ENCODE results near the gene CREG2.
A peak's percentile ranks its signal among the peaks of the same experiment; 100 is the strongest.
"Not testable (repeated sequence)": the region's sequence is repeated elsewhere in the genome, so short reads cannot be mapped to it uniquely, and the experiment has no call there.

CREG2 gene

DNA sequence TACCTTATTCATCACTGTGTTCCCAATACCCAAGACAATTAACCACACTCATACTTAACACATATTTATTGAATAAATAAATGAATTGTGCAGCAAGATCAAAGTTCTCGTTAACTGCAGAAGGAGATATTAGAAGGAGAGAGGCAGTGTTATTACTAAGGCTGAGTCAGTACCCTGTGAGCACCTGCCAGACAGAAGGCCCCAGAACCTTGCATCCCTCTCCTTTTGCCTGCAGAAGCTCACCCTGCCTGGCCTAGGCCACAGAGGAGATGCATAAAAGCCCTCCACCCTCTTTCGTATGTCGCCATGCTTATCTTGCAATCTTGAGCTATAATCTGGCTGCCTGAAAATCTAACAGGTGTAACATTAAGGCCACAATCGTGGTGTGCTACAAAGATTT is 58.3 kb downstream of the CREG2 start:
- Histone ChIP-seq H3K4me1 (ENCODE audit: control insufficient read depth, insufficient read depth, low read length) (no peaks in the 10 kb centered on the region), H3K4me3 (ENCODE audit: low read length) (no peak overlapping the region), H3K9ac (ENCODE audit: low read length) (no peak overlapping the region), H3K27ac (ENCODE audit: low read depth, low read length) (no peak overlapping the region), H3K27me3 (ENCODE audit: control insufficient read depth, insufficient read depth, low read length) (no peaks in the 10 kb centered on the region), H3K36me3 (ENCODE audit: control insufficient read depth, insufficient read depth, low read length) (no peaks in the 10 kb centered on the region)

DNA sequence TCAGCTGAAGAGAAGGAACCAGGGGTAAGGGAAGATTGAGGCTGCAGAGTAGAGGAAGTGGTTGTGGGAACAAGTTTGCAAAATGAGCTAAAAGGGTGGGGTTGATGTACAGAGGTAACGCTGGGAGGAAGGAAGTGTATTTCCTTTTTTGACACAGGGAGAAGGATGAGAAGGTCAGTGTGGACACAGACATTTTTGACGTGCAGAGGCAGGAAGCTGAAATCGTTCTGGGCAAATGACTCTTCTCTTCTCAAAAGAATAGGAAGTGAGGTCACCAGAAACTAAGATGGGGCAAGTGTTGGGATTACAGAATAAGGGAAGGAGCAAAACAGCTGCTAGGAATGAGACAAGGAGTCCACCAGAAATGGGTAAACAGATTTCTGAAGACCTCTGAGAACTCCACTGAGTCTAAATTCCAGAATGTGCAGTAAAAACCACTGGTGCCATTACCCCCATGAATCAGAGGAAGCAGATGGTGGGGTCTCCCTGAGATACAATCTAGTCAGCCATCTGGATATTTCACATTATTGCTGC is 58.8 kb downstream of the CREG2 start:
- no peak overlapping the region for H3K27ac ChIP-seq (ENCODE audit: low read depth, low read length)
- H3K9ac ChIP-seq (ENCODE audit: low read length), result no peak overlapping the region
- H3K36me3 ChIP-seq (ENCODE audit: control insufficient read depth, insufficient read depth, low read length), result no peaks in the 10 kb centered on the region
- H3K4me3 ChIP-seq (ENCODE audit: low read length), result no peak overlapping the region
- H3K27me3 ChIP-seq (ENCODE audit: control insufficient read depth, insufficient read depth, low read length), result no peaks in the 10 kb centered on the region
- H3K4me1 ChIP-seq (ENCODE audit: control insufficient read depth, insufficient read depth, low read length), result no peaks in the 10 kb centered on the region

DNA sequence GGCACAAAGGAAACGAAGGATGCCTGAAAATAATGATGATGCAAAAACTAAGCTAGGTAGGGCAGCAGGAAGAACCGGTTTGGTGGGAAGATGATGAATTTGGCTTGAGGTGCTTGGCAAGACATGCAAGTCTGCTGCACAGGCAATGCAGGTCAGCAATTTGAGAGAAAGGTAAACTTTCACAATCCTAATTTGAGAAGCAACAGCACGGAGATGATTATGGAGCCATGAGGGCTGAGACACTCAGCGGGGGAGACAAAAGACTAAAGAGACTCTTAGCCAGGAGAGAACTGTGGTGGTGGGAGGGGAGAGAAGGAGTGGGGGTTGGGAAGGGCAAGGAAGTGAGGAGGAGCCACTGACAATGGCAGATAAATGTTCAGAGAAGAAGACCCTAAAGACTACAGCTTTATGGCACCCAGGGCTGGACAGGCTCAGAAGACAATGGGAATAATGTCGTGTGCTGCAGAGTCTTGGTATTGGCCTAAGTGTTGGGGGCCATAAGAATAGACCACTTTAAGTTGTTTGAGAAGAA is 59.4 kb downstream of the CREG2 start:
- no peaks in the 10 kb centered on the region for H3K27me3 ChIP-seq (ENCODE audit: control insufficient read depth, insufficient read depth, low read length)
- peak overlapping the region; percentile 14 for H3K27ac ChIP-seq (ENCODE audit: low read depth, low read length)
- H3K36me3 ChIP-seq (ENCODE audit: control insufficient read depth, insufficient read depth, low read length), result no peaks in the 10 kb centered on the region
- no peak overlapping the region for H3K9ac ChIP-seq (ENCODE audit: low read length)
- H3K4me3 ChIP-seq (ENCODE audit: low read length), result no peak overlapping the region
- H3K4me1 ChIP-seq (ENCODE audit: control insufficient read depth, insufficient read depth, low read length), result no peaks in the 10 kb centered on the region

DNA sequence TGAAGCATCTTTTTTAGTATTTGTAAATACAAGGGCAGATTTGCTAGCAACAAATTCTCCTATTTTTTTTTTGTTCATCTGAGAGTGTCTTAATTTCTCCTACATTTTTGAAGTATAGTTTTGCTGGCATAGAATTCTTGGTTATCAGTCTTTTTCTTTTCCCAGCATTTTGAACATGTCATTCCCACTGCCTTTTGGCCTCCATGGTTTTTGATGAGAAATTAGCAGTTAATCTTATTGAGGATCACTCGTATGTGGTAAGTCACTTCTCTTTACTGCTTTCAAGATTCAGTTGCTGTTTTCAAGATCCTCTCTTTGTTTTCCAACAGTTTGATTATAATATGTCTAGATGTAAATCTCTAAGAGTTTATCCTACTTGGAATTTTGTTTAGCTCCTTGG is 61.9 kb downstream of the CREG2 start:
- no peaks in the 10 kb centered on the region for H3K4me1 ChIP-seq (ENCODE audit: control insufficient read depth, insufficient read depth, low read length)
- H3K36me3 ChIP-seq (ENCODE audit: control insufficient read depth, insufficient read depth, low read length), result no peaks in the 10 kb centered on the region
- H3K27me3 ChIP-seq (ENCODE audit: control insufficient read depth, insufficient read depth, low read length), result no peaks in the 10 kb centered on the region
- no peak overlapping the region for H3K9ac ChIP-seq (ENCODE audit: low read length)
- no peak overlapping the region for H3K4me3 ChIP-seq (ENCODE audit: low read length)
- H3K27ac ChIP-seq (ENCODE audit: low read depth, low read length), result no peak overlapping the region

DNA sequence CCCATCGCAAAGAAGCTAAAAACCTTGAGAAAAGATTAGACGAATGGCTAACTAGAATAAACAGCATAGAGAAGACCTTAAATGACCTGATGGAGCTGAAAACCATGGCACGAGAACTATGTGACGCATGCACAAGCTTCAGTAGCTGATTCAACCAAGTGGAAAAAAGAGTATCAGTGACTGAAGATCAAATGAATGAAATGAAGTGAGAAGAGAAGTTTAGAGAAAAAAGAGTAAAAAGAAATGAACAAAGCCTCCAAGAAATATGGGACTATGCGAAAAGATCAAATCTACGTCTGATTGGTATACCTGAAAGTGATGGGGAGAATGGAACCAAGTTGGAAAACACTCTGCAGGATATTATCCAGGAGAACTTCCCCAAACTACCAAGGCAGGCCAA is 70.7 kb downstream of the CREG2 start:
- H3K4me3 ChIP-seq (ENCODE audit: low read length); H3K4me1 ChIP-seq (ENCODE audit: control insufficient read depth, insufficient read depth, low read length); H3K36me3 ChIP-seq (ENCODE audit: control insufficient read depth, insufficient read depth, low read length); H3K9ac ChIP-seq (ENCODE audit: low read length); H3K27ac ChIP-seq (ENCODE audit: low read depth, low read length); H3K27me3 ChIP-seq (ENCODE audit: control insufficient read depth, insufficient read depth, low read length): not testable (repeated sequence)

DNA sequence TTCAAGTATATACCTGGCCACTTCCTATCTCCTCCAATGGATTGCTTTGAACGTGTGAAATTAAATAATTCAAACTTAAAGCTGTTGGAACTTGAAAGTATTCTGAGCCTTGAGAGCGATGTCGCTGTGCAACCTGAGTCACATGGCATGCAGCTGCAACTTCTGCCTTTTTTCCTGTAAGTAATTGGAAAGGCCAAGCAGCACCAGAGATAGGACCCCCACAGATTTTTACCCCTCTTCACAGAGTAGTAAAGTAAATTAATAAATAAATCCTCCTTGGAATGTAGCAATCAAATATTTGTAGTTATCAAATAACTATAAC is 75.6 kb downstream of the CREG2 start:
- Histone ChIP-seq H3K27ac (ENCODE audit: low read depth, low read length) (no peak overlapping the region), H3K36me3 (ENCODE audit: control insufficient read depth, insufficient read depth, low read length) (no peaks in the 10 kb centered on the region), H3K27me3 (ENCODE audit: control insufficient read depth, insufficient read depth, low read length) (no peaks in the 10 kb centered on the region), H3K4me3 (ENCODE audit: low read length) (no peak overlapping the region), H3K9ac (ENCODE audit: low read length) (no peak overlapping the region), H3K4me1 (ENCODE audit: control insufficient read depth, insufficient read depth, low read length) (peaks cover 6% of the 10 kb centered on the region)

DNA sequence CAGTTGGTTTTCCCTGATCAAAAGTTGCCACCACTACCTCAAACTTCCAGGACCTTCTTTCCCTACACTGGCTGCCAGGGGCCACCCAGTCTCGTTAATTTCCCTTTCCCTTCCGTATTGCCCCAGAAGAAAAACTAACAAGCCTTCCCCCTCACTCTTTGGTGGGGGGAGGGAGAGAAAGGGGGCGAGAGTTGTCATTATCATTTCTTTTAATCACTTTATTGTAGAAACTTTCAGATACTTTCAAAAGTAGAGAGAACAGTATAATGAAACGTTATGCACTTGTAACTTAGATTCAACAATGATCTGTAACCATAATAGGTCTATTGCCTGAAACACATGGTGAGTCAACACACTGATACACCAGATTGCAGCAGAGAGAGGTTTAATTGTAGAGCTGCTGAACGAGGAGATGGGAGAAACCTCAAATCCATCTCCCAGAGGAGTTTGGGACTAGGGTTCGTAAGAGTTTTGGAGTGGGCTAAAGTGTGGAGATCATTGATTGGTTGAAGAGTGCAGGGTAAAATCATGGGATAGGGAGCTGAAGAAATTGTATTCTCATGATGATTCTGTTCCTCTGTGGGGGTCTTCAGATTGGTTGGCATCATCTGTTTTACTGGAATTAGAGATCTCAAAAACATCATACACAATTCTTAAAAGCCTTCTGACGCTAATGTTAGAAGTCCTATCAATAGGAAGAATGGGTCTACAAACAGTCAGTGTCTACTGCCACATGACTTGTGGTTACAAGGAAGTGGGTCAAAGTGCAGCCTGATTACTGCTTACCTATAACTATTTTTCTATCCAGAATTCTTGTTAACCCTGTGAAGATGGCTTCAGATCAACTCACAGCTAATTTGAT is 76.2 kb downstream of the CREG2 start:
- no peak overlapping the region for H3K27ac ChIP-seq (ENCODE audit: low read depth, low read length)
- no peaks in the 10 kb centered on the region for H3K27me3 ChIP-seq (ENCODE audit: control insufficient read depth, insufficient read depth, low read length)
- no peak overlapping the region for H3K4me3 ChIP-seq (ENCODE audit: low read length)
- no peak overlapping the region for H3K9ac ChIP-seq (ENCODE audit: low read length)
- no peaks in the 10 kb centered on the region for H3K36me3 ChIP-seq (ENCODE audit: control insufficient read depth, insufficient read depth, low read length)
- H3K4me1 ChIP-seq (ENCODE audit: control insufficient read depth, insufficient read depth, low read length), result peaks cover 12% of the 10 kb centered on the region

DNA sequence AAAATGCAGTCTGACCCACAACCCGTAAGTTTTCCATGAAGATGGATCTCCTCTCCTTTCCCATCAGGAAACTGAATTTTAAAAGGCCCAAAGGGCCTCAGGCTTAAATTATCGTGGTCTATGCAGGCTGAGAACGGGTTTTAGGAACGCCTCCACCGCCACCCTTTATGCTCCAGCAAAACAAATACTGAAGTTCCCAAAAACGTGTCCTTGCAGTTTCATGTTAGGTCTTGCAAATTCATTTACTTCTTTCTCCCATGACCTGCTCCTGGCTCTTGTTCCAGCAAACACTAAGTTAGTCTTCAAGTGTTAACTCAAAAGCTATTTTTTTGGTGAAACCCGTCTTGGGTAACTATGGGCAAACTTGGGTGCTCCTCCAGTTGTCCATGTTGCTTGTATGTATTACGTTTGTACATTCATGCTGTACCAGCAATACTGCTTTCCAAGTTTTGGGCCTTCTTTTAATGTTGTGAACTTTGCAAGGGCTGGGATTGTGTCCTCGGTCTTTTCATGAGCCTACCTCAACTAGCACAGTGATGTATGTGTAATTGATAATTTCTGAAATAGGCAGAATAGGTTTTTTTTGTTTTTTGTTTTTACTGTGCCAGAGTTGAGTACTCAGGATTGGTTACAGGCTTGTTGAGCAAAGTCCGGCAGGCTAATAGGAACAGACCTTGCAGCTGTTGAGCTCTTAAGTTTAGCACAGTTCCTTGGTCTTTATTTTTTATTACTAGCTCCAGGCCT is 77.0 kb downstream of the CREG2 start:
- peaks cover 2% of the 10 kb centered on the region for H3K36me3 ChIP-seq (ENCODE audit: control insufficient read depth, insufficient read depth, low read length)
- H3K27ac ChIP-seq (ENCODE audit: low read depth, low read length), result no peak overlapping the region
- no peak overlapping the region for H3K4me3 ChIP-seq (ENCODE audit: low read length)
- H3K4me1 ChIP-seq (ENCODE audit: control insufficient read depth, insufficient read depth, low read length), result peaks cover 18% of the 10 kb centered on the region
- no peaks in the 10 kb centered on the region for H3K27me3 ChIP-seq (ENCODE audit: control insufficient read depth, insufficient read depth, low read length)
- no peak overlapping the region for H3K9ac ChIP-seq (ENCODE audit: low read length)

DNA sequence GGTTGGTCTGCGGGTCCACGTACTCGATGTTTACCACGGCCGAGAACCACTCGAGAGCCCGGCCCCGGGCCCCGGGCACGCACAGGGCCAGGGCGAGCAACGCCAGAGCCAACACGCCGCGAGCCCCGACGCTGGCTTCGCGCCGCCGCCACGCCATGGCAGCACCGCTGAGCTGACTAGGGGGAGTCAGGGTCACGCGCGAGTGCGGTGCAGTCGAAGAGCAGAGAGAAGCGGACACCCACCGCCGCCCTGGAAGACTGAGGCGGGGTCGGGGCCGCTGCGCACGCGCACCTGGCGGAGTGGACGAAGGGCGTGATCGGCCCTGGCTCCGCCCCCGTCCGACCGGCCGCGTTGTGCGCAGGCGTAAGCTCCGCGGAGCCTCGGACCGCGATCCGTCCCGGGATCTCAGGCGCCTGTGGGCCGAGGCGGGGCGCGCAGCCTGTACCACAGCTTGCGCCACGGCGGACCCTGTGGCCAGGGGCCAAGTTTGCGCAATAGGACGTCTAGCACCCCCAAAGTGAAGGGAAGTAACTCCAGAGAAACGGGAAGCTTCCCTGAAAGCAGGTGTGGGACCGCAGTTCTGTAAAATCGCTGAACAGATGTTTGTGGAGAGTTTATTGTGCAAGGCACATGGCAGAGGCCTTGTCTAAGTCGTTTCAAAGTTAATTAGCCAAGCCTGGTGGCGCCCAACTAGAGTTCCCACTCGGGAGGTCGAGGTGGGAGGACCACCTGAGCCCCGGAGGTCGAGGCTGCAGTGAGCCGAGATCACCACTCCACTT is 78.7 kb downstream of the CREG2 start, which contains the start of gene RNF149:
RNF149 (minus strand) TSS at position 270 of the 779 bp plus-strand sequence; CDS start at position 157, 113 bp downstream.
- peaks cover 18% of the 10 kb centered on the region for H3K4me1 ChIP-seq (ENCODE audit: control insufficient read depth, insufficient read depth, low read length)

DNA sequence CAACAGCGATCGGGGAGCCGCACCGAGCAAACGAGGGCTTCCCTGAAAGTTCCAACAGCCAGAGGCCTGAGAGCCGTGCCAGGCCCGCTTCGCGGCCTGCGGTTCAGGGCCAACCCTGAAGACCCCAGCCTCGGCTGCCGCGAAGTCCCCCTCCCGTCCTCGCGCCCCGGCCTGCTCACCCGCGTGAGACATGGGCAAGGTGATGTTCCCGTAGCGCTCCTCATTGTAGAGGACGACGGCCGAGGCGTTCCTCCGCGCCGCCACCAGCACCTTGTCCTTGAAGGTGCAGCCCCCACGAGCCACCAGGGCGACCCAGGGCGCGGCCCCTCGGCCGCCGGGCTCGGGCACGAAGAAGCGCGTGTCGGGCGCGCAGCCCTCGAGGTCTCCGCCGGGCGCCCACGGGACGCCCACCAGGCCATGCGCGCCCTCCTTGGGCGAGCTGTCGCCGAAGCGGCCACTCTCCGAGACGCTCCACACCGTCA is 79.3 kb downstream of the CREG2 start:
- Histone ChIP-seq H3K36me3 (ENCODE audit: control insufficient read depth, insufficient read depth, low read length) (peaks cover 2% of the 10 kb centered on the region), H3K4me1 (ENCODE audit: control insufficient read depth, insufficient read depth, low read length) (peaks cover 18% of the 10 kb centered on the region), H3K27ac (ENCODE audit: low read depth, low read length) (peak overlapping the region; percentile 91), H3K27me3 (ENCODE audit: control insufficient read depth, insufficient read depth, low read length) (no peaks in the 10 kb centered on the region), H3K4me3 (ENCODE audit: low read length) (peak overlapping the region; percentile 93), H3K9ac (ENCODE audit: low read length) (peak overlapping the region; percentile 63)

More for the DNA sequence above, 78.7 kb downstream of the CREG2 start, which contains the start of gene RNF149:
- Histone ChIP-seq H3K9ac (ENCODE audit: low read length) (peak within 1 kb of the TSS; percentile 63), H3K27me3 (ENCODE audit: control insufficient read depth, insufficient read depth, low read length) (no peaks in the 10 kb centered on the region), H3K36me3 (ENCODE audit: control insufficient read depth, insufficient read depth, low read length) (peaks cover 2% of the 10 kb centered on the region), H3K27ac (ENCODE audit: low read depth, low read length) (peak within 1 kb of the TSS; percentile 91), H3K4me3 (ENCODE audit: low read length) (peak within 1 kb of the TSS; percentile 93)

DNA sequence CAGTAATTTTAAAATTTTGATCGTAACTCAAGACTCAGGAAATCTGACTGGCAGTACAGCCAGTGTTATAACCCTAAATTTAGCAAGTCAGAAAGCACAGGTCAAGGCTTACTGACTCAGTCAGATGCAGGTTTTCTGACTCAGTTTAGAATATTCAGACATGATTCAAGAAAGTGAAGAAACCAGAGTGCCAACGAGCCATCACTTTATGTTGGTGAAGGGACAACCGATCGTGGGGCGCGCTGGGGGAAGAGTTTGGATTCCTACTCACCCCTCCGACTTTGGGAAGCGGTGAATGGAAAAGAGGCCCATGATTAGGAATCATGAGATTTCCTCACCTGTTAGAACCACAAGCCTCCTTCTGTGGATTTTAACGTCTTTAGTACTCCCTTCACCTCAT is 79.8 kb downstream of the CREG2 start:
- Histone ChIP-seq H3K27ac (ENCODE audit: low read depth, low read length) (peak overlapping the region; percentile 91), H3K4me3 (ENCODE audit: low read length) (peak overlapping the region; percentile 93), H3K4me1 (ENCODE audit: control insufficient read depth, insufficient read depth, low read length) (peaks cover 18% of the 10 kb centered on the region), H3K36me3 (ENCODE audit: control insufficient read depth, insufficient read depth, low read length) (peaks cover 2% of the 10 kb centered on the region), H3K27me3 (ENCODE audit: control insufficient read depth, insufficient read depth, low read length) (no peaks in the 10 kb centered on the region), H3K9ac (ENCODE audit: low read length) (peak overlapping the region; percentile 63)

DNA sequence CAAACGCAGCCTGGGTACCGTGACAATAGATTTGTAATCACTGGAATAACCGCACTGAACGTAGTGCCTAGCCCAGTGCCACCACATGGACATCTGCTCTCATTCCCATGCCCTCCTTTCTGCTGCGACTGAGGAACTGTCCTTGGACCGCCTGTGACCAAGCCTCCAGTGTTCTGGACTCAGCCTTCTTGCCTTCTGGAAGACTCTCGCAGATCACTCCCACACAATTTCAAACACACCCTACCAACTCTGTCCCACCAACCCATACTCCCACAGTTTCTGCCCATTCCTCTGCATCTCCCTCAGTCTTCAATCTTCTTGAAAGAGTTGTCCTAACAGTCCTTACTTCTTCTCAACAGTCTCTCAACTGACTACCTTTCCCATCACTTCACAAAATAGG is 80.9 kb downstream of the CREG2 start:
- peak overlapping the region; percentile 52 for H3K9ac ChIP-seq (ENCODE audit: low read length)
- peak overlapping the region; percentile 91 for H3K27ac ChIP-seq (ENCODE audit: low read depth, low read length)
- H3K4me1 ChIP-seq (ENCODE audit: control insufficient read depth, insufficient read depth, low read length), result peaks cover 18% of the 10 kb centered on the region
- H3K36me3 ChIP-seq (ENCODE audit: control insufficient read depth, insufficient read depth, low read length), result peaks cover 2% of the 10 kb centered on the region
- peak overlapping the region; percentile 93 for H3K4me3 ChIP-seq (ENCODE audit: low read length)
- no peaks in the 10 kb centered on the region for H3K27me3 ChIP-seq (ENCODE audit: control insufficient read depth, insufficient read depth, low read length)
